Measurements from ENCODE around the gene RANBP6.

RANBP6 gene

GRCh38 chr9:6006749-6007057 is 8.7 kb downstream of the RANBP6 start:
- DNase-seq, result peak; percentile 80 to 87

- no peak for DNase-seq
These were observed 14.5 kb downstream of the RANBP6 start for GRCh38 chr9:6000955-6001354.

GRCh38 chr9:5999443-6000101 is 15.9 kb downstream of the RANBP6 start:
- DNase-seq, result no peak

- DNase-seq, result no peak
These were observed 20.9 kb downstream of the RANBP6 start for GRCh38 chr9:5994493-5994892.

GRCh38 chr9:5988265-5988664 is 27.2 kb downstream of the RANBP6 start:
- no peak for DNase-seq

GRCh38 chr9:5983042-5983441 is 32.4 kb downstream of the RANBP6 start:
- no peak for DNase-seq

GRCh38 chr9:5982317-5982716 is 33.1 kb downstream of the RANBP6 start:
- no peak for DNase-seq

- no peak for DNase-seq
These were observed 36.9 kb downstream of the RANBP6 start for GRCh38 chr9:5978523-5978922.

- peak; percentile 15 to 29 for DNase-seq
These were observed 38.6 kb downstream of the RANBP6 start for GRCh38 chr9:5976674-5977397.

- no peak for DNase-seq
These were observed 43.7 kb downstream of the RANBP6 start for GRCh38 chr9:5971740-5972139.
